ENCODE measurements around the gene MRPL39.
"Not testable (repeated sequence)": the region's sequence is repeated elsewhere in the genome, so short reads cannot be mapped to it uniquely, and the experiment has no call there.

GRCh38 chr21:25625776-25626555 lies 18.7 kb upstream of the MRPL39 start:
- TF ChIP-seq CTCF, POLR2A (IDR thresholded peaks at IDR 0.05): not testable (repeated sequence)
